ENCODE results near the gene INPP5K.
"Not testable (repeated sequence)": the region's sequence is repeated elsewhere in the genome, so short reads cannot be mapped to it uniquely, and the experiment has no call there.

DNA sequence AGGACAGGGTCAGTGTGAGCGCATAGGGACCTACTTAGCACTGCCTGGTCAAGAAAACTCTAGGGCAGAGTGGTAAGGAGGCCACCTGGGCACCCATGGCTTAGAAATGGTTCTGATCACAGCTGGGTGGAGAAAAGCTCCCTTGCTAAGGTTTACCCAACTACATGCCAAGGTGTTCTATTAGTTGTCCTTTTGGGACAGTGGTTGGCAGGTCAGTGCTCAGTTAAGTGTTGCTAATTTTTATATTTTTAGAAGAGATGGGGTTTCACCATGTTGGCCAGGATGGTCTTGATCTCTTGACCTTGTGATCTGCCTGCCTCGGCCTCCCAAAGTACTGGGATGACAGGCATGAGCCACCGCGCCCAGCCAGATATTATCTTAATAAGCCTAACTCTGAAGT lies 70.7 kb downstream of the INPP5K start:
- TF ChIP-seq, protein P1, sequence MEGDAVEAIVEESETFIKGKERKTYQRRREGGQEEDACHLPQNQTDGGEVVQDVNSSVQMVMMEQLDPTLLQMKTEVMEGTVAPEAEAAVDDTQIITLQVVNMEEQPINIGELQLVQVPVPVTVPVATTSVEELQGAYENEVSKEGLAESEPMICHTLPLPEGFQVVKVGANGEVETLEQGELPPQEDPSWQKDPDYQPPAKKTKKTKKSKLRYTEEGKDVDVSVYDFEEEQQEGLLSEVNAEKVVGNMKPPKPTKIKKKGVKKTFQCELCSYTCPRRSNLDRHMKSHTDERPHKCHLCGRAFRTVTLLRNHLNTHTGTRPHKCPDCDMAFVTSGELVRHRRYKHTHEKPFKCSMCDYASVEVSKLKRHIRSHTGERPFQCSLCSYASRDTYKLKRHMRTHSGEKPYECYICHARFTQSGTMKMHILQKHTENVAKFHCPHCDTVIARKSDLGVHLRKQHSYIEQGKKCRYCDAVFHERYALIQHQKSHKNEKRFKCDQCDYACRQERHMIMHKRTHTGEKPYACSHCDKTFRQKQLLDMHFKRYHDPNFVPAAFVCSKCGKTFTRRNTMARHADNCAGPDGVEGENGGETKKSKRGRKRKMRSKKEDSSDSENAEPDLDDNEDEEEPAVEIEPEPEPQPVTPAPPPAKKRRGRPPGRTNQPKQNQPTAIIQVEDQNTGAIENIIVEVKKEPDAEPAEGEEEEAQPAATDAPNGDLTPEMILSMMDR (IDR thresholded peaks at IDR 0.05): not testable (repeated sequence)
- not testable (repeated sequence) for TF ChIP-seq POLR2AphosphoS5 (IDR thresholded peaks at IDR 0.05)
